NCI-H2227 (cell line): ENCODE results near the gene AKIRIN1.
A peak's percentile ranks its signal among the peaks of the same experiment; 100 is the strongest.
"Not testable (repeated sequence)": the region's sequence is repeated elsewhere in the genome, so short reads cannot be mapped to it uniquely, and the experiment has no call there.

Experiments used
- DNase-seq: peaks from one replicate; lab custom pipeline; 2025; ENCODE audit not compliant: unreplicated experiment; lab: John Stamatoyannopoulos, UW

AKIRIN1 gene

DNA sequence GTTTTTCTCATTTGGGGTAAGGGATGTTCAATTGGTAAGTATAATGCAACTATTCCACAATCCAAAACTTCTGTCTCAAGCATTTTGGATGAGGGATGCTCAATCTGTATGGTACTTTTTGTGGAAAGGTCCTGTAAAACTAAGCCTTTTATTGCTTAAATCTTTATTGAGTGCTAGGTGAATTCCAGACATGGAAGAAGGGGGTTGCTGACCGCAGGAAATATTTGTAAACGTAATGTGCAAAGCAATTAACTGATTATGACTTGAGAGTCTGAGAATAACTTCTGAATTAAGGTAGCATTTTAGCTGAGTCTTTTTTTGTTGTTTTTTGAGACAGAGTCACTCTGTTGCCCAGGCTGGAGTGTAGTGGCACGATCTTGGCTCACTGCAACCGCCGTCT, 3.1 kb downstream of the AKIRIN1 start:
- no peak for DNase-seq

DNA sequence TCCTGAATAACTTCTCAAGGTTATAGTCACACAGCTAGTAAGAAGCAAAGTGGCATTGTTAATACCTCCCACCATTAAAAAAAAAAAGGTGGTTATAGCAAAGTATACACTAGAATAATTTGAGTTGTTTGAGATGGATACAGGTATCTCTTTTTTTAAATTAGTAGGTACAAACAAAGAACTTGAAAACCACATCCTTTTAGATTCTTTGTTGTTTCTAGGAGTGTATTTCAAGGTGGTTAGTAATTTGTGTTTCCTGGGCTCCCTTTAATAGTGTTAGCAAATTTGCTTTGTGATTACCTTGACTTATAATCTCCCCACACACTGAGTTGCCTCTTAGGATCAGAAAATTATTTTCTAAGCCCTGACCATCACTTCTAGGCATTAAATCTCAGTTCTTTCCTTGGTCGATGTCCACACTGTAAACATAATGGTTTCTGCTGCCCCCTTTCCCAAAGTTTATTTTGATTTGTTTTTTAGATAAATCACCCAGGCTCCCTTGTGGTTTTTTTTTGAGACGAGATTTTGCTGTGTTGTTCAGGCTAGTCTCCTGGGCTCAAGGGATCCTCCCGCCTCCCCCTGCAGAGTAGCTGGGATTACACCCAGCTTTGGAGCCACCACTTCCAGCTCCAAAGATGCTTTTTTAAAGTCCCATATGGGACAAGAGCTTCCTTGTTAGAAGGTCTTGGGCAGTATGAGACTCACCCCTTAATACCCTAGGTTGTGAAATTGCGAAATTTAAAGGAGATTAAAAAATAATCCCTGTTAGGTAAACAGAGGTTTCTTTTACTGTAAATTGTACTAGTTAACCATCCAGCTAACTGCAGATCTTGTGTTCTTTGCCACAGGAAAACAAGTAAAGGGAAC, 6.2 kb downstream of the AKIRIN1 start:
- no peak for DNase-seq

DNA sequence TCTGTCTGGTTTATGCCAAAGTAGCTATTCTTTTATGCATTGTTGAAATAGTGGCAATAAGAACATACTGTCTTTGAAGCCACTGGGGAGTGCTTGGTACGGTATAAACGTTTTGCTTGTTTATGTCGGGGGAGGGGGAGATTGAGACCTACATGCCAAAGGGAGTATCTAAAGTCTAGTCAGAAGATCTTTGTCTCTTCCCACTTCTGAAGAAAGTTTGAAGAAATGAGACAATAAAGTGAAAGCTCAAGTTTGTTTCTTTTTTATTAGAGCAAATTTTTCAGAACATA, 6.8 kb downstream of the AKIRIN1 start:
- no peak for DNase-seq

DNA sequence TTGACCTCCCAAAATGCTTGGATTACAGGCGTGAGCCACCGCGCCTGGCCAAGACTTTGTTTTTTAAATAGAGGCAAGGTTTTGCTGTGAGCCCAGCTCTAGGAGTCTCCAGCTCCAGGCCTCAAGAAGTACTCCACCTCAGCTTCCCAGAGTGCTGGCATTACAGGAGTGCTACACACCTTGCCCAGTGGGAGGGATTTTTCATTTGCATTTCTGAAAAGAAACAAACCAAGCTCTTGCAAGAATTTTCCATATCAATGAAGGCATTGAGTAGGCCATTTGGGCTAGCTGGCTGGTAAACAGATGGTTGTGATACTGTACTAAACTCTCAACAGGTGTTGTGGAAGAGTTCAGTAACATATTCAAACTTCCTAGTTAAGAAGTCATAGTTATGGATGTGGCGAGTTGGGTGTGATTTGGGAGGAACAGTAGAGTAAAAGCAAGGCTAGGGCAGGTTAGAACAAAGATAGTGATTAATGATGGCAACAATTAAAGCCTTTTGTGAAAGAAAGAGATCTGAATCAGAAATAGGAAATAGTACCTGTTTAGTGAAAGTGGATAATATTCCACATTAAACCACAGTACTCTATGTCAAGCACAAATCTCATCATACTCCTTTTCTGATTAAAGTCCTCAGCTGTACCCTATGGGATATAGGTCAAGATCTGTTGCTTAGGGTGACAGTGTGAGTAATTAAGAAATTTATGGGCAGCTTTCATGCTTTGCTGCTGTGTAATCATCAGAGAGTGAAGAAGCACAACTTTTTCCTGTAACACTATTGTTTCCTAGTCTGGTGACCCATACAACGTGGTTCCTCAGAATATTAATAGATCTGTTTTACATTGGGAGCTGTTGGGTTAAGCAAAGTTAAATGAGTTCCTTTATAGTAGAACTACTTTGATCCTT, 10.7 kb downstream of the AKIRIN1 start:
- DNase-seq = no peak

DNA sequence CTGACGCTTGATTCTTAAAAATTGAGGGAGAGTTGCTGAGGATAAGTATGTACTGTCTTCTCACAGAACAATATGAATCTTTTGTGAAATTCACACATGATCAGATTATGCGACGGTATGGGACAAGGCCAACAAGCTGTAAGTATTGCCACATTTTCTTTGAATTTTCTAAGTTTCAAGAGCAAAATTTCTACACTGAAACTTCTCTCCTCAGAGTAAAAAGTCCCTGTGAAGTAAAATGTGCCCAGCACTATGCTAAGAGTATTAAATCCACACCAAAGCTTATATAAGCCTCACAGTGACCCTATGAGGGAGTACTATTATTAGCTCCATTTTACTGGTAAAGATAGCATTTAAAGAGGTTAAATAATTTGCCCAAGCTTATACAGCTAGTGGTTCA, 12.2 kb downstream of the AKIRIN1 start:
- DNase-seq = no peak

DNA sequence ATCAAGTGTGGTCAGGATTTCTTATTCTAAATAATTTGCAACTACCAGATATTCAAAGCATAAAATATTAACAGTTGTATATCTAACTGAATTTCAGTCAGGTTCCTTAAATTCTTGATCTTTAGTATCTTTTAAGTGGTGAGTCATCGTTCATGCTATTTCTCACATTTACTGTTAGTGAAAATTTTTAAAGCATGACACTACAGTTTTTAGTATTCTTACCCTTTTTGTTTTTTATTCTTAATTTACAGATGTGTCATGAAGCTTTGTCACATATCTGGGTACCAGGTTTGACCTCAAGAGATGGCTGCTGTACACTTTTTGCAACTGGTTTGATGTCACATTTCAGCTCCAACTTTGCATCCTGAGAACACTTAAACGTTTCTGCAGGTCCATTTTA, 12.7 kb downstream of the AKIRIN1 start:
- no peak for DNase-seq

DNA sequence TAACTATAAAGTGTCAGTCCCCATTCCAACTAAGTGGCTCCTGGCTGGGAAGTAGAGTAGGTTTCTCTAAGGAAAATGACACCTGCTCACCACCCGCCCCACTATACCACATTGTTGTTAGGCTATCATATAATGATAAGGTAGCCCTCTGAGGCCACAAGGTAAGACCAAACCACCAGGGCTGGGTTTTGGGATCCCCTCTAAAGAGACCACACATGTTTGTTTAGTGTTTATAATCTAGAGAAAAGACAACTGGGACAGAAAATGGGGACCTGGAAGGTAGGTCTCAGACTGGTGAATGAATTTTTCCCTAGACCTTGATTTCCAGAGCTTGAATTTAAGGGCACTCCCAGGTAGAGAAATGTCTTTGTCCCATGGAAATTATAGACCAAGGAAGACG, 15.2 kb downstream of the AKIRIN1 start:
- DNase-seq = no peak

DNA sequence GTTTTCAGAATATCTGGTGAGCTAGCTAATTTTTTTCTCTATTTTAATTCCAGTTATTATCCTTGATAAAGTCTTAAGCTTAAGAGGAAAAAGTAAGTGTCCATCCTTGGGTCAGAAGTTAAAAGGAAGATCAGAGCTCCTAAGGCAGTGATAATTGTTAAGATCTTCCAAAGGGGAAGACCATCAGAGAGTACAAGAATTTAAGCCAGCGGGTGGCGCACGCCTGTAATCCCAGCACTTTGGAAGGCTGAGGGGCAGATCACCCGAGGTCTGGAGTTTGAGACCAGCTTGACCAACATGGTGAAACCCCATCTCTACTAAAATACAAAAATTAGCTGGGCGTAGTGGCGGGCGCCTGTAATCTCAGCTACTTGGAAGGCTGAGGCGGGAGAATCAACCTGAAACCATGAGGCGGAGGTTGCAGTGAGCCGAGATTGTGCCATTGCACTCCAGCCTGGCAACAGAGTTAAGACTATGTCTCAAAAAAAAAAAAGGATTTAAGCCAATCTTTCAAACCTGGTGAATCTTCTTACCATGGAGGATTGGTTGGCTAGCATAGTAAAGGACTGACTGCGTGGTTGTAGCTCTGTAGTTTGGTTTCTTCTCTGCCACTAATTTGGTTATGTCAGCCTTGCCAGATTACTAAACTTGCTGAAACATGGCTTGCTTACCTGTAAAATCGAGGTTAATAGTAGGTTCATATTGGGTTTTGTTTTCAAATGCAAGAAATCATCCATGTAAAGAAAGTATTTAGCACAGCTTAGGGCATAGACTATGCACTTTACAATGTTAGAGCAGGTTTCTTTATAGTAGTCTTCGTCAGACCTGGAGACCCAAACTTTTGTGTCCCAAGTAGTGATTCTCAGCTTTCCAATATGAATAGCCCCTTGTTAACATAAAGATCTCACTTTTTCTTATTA, 15.9 kb downstream of the AKIRIN1 start:
- DNase-seq = no peak

DNA sequence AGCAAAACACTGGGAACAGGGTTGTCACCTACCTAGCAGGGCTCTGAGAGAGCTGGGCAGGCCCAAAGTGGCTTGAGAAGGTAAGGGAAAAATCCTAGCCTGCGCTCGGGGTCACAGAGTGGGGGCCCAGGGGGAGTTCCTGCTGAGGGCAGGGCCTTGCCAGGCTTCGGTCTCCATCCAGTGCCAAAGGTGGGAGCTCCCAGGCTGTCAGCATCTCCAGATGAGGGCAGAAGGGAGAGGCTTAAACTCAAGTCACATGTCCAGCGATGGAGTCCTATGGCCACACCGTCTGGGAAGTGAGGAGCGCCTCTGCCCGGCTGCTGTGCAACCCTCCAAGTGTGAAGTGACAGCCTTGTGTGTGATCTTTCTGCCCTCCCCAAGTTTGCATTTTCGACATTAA, 23.9 kb downstream of the AKIRIN1 start:
- not testable (repeated sequence) for DNase-seq

DNA sequence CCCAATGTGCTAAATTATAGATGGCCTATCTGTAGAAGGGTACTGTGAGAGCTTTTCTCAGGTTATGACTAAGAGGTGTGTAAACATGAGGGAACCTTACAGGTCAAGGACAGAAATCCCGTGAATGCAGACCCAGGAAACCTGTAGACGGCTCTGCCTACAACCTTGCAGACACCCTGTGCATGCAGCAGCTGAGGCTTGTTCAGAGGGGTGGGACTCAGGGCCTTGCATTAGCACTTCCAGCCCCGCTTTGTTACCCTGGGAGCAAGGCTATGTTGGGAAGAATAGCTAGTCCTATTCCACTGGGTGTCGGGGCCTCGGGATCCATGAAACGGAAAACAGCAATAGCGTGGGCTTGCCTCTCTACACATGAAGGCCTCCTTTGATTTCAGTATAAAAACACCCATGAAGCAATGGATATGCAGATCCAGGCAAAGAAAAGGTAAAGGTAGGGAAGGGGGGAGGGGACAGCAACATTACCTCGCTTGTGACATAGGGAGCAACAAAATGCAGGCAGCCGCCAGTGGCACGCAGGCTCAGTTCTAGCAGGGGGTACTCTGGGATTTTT, 25.6 kb downstream of the AKIRIN1 start:
- no peak for DNase-seq

DNA sequence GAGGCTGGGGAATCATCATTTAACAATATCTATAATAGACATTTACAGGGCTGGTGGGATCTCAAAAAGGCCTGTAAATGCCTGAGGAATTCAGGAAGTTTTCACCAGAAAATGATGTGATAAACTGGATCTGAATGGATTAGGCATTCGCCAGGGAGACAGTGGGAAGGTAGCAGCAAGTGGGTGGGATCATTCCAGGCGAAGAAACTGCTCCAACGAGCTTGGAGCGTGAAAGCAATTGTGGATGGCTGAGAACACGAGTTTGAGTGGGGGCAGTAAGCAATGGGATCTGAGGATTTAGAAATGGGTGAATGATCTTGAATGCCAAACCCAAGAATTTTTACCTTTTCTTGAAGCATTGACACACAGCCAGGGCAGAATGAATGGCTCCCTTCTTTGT, 26.2 kb downstream of the AKIRIN1 start:
- DNase-seq = no peak

DNA sequence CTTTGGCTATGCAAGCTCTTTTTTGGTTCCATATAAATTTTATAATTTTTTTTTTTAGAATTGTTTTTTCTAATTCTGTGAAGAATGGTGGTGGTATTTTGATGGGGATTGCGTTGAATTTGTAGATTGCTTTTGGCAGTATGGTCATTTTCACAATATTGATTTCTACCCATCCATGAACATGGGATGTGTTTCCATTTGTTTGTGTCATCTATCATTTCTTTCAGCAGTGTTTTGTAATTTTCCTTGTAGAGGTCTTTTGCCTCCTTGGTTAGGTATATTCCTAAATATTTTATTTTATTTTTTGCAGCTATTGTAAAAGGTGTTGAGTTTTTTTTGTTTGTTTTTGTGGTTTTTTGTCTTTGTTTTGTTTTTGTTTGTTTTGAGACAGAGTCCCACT, 29.4 kb downstream of the AKIRIN1 start:
- not testable (repeated sequence) for DNase-seq

DNA sequence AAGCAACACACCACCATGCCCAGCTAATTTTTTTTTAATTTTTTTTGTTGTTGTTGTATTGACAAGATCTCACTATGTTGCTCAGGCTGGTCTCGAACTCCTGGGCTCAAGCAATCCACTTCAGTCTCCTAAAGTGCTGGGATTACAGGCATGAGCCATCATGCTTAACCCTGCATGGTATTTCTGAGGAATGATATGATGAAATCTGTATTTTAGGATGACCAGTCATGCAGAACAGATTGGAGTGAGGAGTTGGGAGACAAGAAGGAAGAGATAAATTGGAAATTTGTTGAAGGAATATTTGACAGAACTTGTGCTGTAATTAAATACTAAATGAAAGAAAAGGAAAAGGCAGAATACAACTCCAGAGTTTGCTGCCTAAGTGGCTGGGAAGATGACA, 30.4 kb downstream of the AKIRIN1 start:
- no peak for DNase-seq

DNA sequence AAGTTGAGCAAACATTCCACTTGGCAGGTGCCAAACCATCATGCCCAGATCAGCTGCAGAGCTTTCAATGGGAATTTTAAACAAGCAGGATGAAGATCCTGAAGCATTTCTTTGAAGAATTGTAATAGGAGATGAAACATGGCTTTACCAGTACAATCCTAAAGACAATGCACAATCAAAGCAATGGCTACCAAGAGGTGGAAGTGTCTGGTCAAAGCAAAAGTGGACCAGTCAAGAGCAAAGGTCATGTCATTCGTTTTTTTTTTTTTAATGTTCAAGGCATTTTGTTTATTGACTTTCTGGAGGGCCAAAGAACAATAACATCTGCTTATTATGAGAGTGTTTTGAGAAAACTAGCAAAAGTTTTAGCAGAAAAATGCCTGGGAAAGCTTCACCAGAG, 32.1 kb downstream of the AKIRIN1 start:
- DNase-seq = no peak

DNA sequence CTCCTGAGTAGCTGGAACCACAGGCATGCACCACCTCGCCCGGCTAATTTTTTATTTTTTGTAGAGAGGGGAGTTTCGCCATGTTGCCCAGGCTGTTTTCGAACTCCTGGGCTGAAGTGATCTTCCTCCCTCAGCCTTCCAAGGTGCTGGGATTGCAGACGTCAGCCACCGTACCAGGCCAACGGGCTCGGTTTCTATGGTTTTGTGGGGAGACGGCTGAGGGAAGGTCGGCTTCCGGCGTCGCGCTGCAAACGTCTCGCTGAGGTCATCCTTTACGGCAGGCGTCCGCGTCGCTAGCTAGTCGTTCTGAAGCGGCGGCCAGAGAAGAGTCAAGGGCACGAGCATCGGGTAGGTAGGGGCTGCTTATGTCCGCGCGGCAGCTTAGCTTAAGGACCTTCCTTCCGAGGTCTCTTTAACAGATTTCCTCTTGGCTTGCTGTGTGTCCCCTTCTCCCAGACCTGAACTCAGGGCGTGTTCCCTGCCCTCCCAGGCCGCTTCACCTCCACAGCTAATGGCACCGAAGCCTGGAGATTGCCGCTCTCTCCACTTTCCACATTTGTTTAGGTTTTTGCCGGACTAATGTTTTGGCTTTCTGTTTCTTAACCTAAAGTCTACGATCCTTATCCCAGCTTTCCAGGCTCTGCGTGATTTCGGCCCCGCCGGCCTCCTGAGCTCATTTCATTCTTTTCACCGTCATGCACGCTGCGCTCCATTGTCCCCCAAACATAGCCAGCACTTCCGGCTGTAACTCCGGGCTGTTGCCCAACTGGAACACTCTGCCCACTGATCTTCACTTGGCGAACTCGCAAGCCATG, 35.2 kb downstream of the AKIRIN1 start, which contains the start of gene NDUFS5:
Gene NDUFS5, plus strand, starts transcription at position 300 of the 815 bp plus-strand sequence. CDS start 2,375 bp downstream, outside the sequence.
- DNase-seq = peak; percentile 93

DNA sequence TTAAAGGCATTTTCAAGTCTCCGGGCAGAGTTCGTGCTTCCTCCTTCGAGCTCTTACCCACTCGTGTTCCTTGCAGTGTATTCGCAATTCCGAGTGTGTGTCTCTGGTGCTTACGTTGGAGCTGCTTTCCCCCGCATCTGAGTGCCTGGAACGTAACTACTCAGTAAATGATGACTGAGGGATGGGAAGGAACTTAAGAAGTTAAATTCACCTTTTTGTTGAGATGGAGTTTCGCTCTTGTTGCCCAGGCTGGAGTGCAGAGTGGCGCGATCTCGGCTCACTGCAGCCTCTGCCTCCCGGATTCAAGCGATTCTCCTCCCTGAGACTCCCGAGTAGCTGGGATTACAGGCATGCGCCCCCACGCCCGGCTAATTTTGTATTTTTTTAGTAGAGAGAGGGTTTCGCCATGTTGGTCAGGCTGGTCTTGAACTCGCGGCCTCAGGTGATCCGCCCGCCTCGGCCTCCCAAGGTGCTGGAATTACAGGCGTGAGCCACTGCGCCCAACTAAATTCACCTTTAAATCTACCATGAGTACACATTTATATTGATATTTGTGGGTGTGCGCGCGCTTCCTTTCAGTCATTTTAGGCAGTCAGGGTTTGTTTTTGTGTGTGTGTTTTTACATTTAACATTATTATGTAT, 35.9 kb downstream of the AKIRIN1 start:
- DNase-seq = no peak

DNA sequence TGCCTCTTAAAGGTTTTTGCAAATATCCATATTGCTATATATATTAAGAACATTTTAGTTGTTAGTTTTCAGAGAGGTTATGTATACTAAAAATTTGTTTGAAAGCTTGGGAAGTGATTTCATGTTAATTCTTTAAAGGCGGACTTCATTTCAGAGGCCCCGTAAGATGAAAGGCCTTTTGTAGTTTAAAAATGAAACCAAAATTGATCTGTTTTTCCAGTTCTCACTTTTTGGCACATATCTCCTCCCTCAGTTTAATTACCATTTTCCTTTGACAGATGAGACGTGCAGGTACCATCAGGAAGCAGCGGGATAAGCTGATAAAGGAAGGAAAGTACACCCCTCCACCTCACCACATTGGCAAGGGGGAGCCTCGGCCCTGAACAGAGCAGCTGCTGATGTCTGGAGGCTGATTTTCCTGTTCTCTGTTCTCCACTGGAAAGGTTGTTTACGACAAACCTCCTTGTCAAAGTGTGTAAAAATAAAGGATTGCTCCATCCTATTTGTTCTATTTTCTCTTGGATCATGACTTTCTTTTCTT, 43.1 kb downstream of the AKIRIN1 start:
- no peak for DNase-seq

DNA sequence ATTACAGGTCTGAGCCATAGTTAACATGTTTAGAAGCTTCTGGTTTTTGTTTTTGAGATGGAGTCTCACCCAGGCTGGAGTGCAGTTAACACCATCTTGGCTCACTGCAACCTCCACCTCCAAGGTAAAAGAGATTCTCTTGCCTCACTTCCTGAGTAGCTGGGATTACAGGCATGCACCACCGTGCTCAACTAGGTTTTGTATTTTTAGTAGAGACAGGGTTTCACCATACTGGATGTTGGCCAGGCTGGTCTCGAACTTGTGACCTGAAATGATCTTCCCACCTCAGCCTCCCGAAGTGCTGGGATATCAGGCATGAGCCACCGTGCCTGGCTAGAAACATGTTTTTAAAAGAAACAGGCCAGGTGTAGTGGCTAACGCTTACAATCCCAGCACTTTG, 45.6 kb downstream of the AKIRIN1 start:
- no peak for DNase-seq

DNA sequence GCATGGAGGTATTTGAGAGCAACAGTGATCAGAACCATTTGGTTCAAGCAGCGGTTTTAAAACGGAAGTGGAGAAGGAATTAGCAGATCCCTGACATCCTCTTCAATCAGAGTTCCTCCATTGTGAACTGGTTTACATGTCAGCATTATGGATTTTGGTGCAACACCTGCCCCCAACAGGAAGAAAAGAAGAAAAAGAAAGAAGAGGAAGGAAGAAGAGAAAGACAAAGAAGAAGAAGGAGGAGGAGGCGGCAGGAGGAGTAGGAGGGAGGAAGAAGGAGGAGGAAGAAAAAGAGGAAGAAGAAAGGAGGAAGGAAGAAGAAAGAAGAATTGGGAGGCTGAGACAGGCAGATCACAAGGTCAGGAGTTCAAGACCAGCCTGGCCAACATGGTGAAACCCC, 52.4 kb downstream of the AKIRIN1 start:
- DNase-seq = no peak
